GM18873 (cell line): Measurements from ENCODE around the gene C3orf62.
"Not testable (repeated sequence)": the region's sequence is repeated elsewhere in the genome, so short reads cannot be mapped to it uniquely, and the experiment has no call there.

Experiments
- ATAC-seq: cut with Tn5 transposase; IDR thresholded peaks from one replicate; pipeline ENCODE4 v1.9.1; 2021; ENCODE audit warnings: mild to moderate bottlenecking, moderate library complexity, moderate number of reproducible peaks; ENCODE audit not compliant: unreplicated experiment, low FRiP score

Gene C3orf62

GRCh38 chr3:49269443-49270155 is 7.4 kb downstream of the C3orf62 start:
- ATAC-seq = no peak

- ATAC-seq = no peak
These were observed 10.5 kb downstream of the C3orf62 start for GRCh38 chr3:49266410-49267095.

- no peak for ATAC-seq
These were observed 11.2 kb downstream of the C3orf62 start for GRCh38 chr3:49265661-49266386.

- ATAC-seq = no peak
These were observed 13.7 kb downstream of the C3orf62 start for GRCh38 chr3:49263159-49263889.

- ATAC-seq = no peak
These were observed 16.2 kb downstream of the C3orf62 start for GRCh38 chr3:49260806-49261324.

- no peak for ATAC-seq
These were observed 19.8 kb downstream of the C3orf62 start for GRCh38 chr3:49257187-49257586.

- ATAC-seq = no peak
These were observed 21.1 kb downstream of the C3orf62 start for GRCh38 chr3:49255718-49256511.

- ATAC-seq = no peak
These were observed 21.9 kb downstream of the C3orf62 start for GRCh38 chr3:49255112-49255511.

GRCh38 chr3:49253512-49253911 is 23.5 kb downstream of the C3orf62 start:
- no peak for ATAC-seq

- no peak for ATAC-seq
These were observed 28.2 kb downstream of the C3orf62 start for GRCh38 chr3:49248840-49249227.

- no peak for ATAC-seq
These were observed 32.3 kb downstream of the C3orf62 start for GRCh38 chr3:49244581-49245205.

- ATAC-seq = not testable (repeated sequence)
These were observed 36.9 kb downstream of the C3orf62 start for GRCh38 chr3:49240091-49240490.

- no peak for ATAC-seq
These were observed 38.5 kb downstream of the C3orf62 start for GRCh38 chr3:49238274-49239127.

GRCh38 chr3:49237344-49237743 is 39.7 kb downstream of the C3orf62 start:
- ATAC-seq = no peak

- no peak for ATAC-seq
These were observed 40.8 kb downstream of the C3orf62 start for GRCh38 chr3:49236226-49236625.

- ATAC-seq = not testable (repeated sequence)
These were observed 48.2 kb downstream of the C3orf62 start for GRCh38 chr3:49228817-49229216.

- no peak for ATAC-seq
These were observed 55.0 kb downstream of the C3orf62 start for GRCh38 chr3:49222002-49222401.

- not testable (repeated sequence) for ATAC-seq
These were observed 56.0 kb downstream of the C3orf62 start for GRCh38 chr3:49220985-49221563.
